Stimulated activated CD4-positive, alpha-beta T cell treated with anti-CD3 and anti-CD28 coated beads, TNF-alpha, amount 100 ng/mL, for 4 hours (primary cell): Measurements from ENCODE around the gene QRSL1.
"Not testable (repeated sequence)": the region's sequence is repeated elsewhere in the genome, so short reads cannot be mapped to it uniquely, and the experiment has no call there.

ENCODE experiments used
- DNase-seq, 3 experiments: peaks; one replicate each; pipeline ENCODE4 v3.0.0-alpha.2; 2020; ENCODE audit warnings: low read depth in 3 of 3

Gene QRSL1

GRCh38 chr6:106674541-106675229 is 45.3 kb downstream of the QRSL1 start:
- DNase-seq: no peak

GRCh38 chr6:106677282-106677681 is 47.9 kb downstream of the QRSL1 start:
- no peak for DNase-seq

DNA sequence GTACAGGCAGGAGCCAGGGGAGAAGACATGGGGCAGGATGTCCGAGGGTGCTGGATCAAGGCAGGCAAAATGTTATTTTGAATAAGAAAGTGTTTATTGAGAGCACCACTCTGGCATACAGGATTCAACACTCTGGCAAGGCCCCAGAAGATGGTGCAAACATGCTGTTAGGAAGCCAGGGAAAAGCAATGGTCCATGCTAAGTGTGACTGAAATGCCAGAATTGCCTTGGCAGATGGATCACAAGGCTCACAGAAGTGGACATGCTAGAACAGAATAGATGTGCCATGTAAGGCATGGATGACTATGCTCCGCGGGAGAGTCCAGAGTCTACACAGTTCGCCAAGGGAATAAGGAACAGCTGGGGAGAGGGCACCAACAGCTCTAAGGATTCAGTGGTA is 54.6 kb downstream of the QRSL1 start:
- no peak for DNase-seq

DNA sequence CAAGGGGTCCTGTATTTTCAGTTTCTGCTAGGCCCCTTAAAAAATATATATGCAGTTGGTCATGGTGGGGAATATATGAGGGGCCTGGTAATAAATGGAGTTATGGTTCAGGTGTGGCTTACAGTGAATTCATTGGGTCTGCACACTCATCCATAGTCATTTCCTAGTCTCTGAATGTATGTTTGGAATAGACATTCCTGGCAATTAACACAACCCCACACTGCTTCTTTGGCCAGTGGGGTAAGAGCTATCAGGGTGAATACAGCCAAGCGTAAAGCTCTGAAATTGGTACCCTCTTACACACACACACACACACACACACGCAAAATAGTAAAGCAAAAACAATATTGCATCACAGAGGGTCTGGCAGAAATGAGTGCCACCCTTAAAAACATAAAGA is 56.5 kb downstream of the QRSL1 start:
- DNase-seq: no peak

- no peak for DNase-seq
These were observed 59.0 kb downstream of the QRSL1 start for GRCh38 chr6:106688177-106688951.

- no peak for DNase-seq
These were observed 62.9 kb downstream of the QRSL1 start for GRCh38 chr6:106692112-106692818.

- no peak for DNase-seq
These were observed 63.4 kb downstream of the QRSL1 start for GRCh38 chr6:106692819-106693208.

DNA sequence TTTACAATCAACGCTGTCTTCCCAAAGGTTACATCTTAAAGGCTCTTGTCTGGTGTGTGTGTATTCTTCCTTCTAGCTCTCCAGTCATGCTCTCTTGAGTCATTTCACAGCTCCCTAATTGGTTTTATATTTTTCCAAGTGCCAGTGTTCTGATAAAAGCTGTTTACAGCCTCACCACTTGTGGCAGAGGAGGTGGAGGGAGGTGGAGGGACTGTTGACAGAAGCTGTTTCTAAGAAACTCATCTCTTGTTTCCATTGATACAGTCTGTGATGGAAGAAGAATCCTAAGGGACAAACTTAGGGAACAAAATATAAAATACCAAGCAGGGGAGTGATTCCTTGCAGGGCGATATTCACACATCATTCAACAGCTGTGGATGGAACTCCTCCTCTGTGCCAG is 64.0 kb downstream of the QRSL1 start:
- DNase-seq: no peak

DNA sequence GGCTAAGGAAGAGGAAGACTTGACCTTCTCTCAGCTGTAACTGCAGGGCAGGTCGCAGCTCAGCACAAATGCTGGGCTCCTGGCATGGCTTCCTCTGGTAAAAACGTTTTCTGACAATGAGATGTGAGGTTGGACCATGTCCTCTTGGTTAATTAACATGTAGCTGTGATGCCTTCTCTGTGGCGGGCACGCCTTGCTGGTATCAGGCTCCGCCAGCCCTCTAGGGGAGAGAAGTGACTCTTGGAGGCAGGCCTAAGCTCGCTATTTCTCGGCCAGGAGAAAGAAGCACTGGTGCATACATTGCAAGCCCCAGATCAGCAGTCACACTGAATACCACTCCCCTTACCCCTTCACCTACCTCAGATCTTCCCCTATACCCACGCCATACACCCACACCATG is 65.0 kb downstream of the QRSL1 start:
- no peak for DNase-seq

- DNase-seq: no peak
These were observed 71.2 kb downstream of the QRSL1 start for GRCh38 chr6:106700581-106700980.

DNA sequence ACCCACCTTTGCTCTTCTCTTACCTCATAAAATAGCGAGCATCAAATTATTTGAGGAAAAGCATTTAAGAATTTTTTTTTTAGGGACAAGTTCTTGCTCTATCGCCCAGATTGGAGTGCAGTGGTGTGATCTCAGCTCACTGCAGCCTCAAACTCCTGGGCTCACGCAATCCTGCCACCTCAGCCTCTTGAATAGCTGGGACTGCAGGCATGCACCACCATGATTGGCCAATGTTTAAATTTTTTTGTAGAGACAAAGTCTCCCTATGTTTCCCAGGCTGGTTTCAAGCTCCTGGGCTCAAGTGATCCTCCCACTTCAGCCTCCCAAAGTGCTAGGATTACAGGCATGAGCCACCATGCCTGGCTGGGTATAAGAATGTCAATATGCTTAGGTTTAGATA is 71.8 kb downstream of the QRSL1 start:
- DNase-seq: not testable (repeated sequence)

DNA sequence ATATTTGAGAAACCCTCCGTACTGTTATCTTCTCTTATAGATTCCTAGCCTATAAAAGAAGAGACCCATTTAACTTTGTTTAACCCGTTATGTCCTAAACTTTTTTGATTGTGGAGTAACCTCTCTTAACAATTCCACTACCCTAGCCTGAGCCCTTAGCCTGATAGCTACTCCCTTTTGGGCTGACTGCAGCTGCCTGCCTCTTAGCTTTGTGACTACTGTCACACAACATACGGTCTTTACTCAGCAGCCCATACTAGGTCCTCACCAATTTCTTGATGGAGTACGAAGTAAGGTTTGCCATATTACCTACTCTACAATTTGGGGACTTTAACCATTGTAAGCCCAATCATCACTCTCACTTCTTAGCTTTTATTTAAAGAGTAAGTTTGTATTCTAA is 72.7 kb downstream of the QRSL1 start:
- DNase-seq: no peak

- no peak for DNase-seq
These were observed 73.2 kb downstream of the QRSL1 start for GRCh38 chr6:106702451-106703110.

DNA sequence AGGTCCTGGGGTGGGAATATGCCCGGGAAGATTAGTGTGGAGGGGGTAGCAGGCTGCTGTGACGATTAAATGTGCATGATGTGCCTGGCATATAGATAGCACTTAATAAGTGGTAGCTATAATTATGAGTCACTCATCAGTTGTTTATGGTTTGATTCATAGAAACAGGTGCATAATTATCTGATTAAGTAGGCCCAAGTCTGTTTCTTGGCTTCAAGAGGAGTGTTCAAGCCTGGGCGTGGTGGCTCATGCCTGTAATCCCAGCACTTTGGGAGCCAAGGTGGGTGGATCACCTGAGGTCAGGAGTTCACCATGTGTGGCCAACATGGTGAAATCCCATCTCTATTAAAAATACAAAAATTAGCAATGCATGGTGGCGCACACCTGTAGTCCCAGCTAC is 74.9 kb downstream of the QRSL1 start:
- DNase-seq: no peak

GRCh38 chr6:106705156-106705555 is 75.8 kb downstream of the QRSL1 start:
- DNase-seq: no peak

GRCh38 chr6:106710580-106710979 is 81.2 kb downstream of the QRSL1 start:
- DNase-seq: no peak

DNA sequence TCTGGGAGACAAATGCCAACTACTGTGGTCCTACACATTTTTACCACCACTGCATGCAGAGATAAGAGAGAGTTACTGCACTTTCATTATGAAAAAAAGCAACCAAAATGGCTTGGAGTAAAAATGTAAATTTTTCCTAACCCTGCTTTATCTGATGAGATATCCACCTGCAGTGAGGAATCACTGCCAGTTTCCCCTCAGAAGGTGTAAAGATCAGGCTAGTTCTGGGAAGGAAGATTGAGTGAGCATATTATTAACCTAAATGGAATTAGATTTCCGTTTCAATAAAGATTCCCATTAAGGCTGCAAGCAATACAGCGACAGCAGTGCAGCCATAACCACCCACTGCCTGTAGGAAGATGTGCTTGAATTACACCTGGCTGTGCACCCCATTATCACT is 84.9 kb downstream of the QRSL1 start:
- no peak for DNase-seq

DNA sequence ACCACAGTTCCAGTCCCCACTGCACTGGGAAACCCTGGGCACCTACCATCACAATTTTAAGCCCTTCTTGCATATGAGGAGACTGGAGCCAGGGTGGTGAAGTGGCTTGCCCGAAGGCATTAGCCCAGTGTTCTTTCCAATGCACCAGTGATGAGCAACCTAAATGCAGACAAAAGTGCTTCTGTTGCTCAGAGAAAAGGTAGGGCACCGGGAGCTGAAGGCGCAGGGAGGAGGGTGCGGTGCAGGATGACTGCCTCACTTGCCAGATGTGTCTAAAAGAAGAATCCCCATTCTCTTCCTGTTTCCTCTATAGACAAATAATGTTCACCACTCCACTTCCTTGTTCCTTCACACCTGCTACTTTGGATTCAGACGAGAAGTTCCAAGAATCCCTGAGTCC is 86.5 kb downstream of the QRSL1 start:
- DNase-seq: no peak

- DNase-seq: no peak
These were observed 87.6 kb downstream of the QRSL1 start for GRCh38 chr6:106716966-106717365.
